ENCODE data around the gene TIGD7. TPM values are rescaled to one million over a fixed set of nuclear protein-coding genes. Genes with fewer than 3 reads are reported as not detected.

Gene TIGD7
- total RNA-seq, 3 donors from 2014 or later, result 1.6 to 7.5 (median 3.3) TPM

DNA sequence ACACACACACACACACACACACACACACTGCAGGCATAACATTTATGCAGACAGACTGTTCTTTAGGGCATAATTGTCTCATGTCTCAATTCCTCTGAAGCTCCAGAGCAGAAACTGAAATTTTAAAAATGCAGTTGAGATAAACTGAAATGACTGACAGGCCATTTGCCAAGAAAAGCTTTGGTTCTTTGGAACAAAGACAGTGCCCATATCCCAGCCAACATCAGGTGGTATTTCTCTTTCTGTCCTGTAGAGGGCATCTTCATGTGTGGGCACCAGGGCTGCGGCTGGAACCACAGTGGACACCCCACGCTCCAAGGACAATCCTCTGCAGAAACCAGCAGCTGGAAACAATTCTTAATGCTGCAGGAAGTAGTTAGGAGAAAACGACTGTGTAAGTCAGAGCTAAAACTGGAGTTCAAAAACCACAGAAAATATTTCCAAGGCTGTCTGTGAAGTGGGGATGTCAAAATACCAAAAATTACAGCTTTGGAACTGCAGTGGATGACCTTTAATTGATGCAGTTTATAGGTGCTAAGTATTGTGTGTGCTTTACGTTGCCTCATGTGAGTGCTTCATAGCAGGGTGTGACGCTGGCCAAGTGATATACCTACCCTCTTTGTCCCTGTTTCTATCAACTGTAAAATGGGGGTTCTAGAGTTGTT, 38.2 kb downstream of the TIGD7 start:
- ATAC-seq (no peak), DNase-seq (no peak)
- no peaks in the 10 kb centered on the region for H3K9me3 ChIP-seq
- TF ChIP-seq, protein P1, sequence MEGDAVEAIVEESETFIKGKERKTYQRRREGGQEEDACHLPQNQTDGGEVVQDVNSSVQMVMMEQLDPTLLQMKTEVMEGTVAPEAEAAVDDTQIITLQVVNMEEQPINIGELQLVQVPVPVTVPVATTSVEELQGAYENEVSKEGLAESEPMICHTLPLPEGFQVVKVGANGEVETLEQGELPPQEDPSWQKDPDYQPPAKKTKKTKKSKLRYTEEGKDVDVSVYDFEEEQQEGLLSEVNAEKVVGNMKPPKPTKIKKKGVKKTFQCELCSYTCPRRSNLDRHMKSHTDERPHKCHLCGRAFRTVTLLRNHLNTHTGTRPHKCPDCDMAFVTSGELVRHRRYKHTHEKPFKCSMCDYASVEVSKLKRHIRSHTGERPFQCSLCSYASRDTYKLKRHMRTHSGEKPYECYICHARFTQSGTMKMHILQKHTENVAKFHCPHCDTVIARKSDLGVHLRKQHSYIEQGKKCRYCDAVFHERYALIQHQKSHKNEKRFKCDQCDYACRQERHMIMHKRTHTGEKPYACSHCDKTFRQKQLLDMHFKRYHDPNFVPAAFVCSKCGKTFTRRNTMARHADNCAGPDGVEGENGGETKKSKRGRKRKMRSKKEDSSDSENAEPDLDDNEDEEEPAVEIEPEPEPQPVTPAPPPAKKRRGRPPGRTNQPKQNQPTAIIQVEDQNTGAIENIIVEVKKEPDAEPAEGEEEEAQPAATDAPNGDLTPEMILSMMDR (IDR thresholded peaks at IDR 0.05), result peak; percentile 13
- H3K36me3 ChIP-seq (ENCODE audit: low read depth), result no peaks in the 10 kb centered on the region
- H3K4me1 ChIP-seq (ENCODE audit: low read depth), result peaks cover 6% of the 10 kb centered on the region
- intact Hi-C loops (cut with DNase I, micrococcal nuclease), result no loop called here
- H3K4me3 ChIP-seq, result no peak overlapping the region

DNA sequence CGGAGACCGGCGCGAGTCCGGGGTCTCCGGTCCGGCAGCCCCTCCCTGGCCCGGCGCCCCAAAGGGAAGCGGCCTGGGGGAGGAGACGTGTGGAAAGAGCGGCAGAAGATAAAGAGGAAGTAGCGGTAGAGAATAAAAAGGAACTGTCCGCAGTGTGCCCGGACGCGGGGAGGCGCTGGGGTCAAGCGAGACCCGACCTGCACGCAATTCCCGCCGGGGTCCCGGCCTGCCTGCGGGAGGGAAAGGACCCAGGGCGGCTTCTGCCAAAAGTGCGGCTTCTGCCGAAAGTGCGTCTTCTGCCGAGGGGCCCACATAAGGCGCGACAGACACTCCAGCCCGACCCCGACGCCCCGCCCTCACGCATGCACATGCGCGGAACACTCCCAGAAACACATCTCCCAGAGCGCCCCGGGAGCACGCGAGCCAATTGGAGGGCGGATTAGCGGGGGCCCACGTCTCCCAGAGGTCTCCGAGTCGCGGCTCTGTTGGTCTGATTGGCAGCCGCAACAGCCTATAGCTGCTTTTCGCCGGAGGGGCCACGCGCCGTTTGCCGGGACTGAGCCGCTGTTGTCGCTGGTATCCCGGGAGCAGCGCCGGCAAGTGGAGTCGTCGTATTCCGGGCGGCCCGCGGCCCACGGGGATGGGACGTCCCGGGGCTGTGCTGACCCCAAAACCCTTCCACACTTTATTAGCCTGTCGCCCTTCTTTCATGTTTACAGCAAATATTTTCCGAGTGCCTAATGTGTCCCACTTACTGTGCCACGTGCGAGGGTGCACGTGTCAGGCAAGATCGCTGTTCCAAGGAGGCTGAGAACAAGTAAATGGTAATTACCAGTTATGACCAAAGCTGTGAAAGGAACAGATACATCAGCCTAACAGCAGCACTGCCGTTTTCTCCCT, 40.8 kb downstream of the TIGD7 start:
- DNase-seq, result peak; percentile 95 to 98 (median 97)
- ATAC-seq, result peak; percentile 93

DNA sequence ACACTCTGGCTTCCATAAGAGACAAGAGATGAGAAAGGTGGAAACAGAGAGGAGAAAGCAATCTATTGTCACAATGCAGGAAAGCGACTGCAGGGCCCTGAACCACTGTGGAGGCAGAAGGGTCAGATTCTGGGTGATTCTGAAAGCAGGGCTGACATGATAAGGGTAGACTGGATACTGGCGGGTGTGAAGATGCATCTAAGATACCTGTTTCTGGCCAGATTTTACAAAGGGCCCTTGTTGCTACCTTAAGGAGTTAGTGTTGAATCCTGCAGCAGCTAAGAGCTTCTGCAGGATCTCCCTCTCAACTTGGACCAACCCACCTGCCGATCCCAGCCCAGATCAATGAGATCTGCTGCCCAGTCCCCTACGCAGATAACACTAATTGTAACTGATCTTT, 42.7 kb downstream of the TIGD7 start:
- H3K36me3 ChIP-seq (ENCODE audit: low read depth), result no peaks in the 10 kb centered on the region
- intact Hi-C loops (cut with DNase I, micrococcal nuclease), result no loop called here
- H3K4me3 ChIP-seq, result no peak overlapping the region
- peaks cover 6% of the 10 kb centered on the region for H3K4me1 ChIP-seq (ENCODE audit: low read depth)
- ATAC-seq (no peak), DNase-seq (no peak)
- no peaks in the 10 kb centered on the region for H3K9me3 ChIP-seq
- TF ChIP-seq, protein P1 (IDR thresholded peaks at IDR 0.05), result no peak

More for the DNA sequence above, 40.8 kb downstream of the TIGD7 start:
- Histone ChIP-seq H3K36me3 (ENCODE audit: low read depth) (no peaks in the 10 kb centered on the region), H3K4me1 (ENCODE audit: low read depth) (peaks cover 6% of the 10 kb centered on the region), H3K4me3 (peak overlapping the region; percentile 38), H3K9me3 (no peaks in the 10 kb centered on the region)
- TF ChIP-seq, protein P1 (IDR thresholded peaks at IDR 0.05), result no peak
- intact Hi-C loops (cut with DNase I, micrococcal nuclease), result no loop called here

DNA sequence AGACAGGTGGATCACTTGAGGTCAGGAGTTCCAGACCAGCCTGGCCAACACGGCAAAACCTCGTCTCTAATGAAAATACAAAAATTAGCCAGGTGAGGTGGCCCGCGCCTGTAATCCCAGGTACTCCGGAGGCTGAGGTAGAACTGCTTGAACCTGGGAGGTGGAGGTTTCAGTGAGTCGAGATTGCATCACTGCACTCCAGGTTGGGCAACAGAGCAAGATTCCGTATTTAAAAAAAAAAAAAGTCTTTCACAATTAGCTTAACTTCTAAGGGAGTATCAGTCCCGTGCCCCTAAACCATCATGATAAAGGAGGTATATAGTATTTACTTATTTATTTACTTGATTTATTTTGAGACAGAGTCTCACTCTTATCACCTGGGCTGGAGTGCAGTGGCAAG, 45.4 kb downstream of the TIGD7 start:
- DNase-seq (no peak), ATAC-seq (no peak)
- Histone ChIP-seq H3K9me3 (no peaks in the 10 kb centered on the region), H3K4me1 (ENCODE audit: low read depth) (peaks cover 2% of the 10 kb centered on the region), H3K4me3 (no peak overlapping the region), H3K36me3 (ENCODE audit: low read depth) (no peaks in the 10 kb centered on the region)
- TF ChIP-seq, protein P1 (IDR thresholded peaks at IDR 0.05), result no peak
- intact Hi-C loops (cut with DNase I, micrococcal nuclease), result no loop called here

DNA sequence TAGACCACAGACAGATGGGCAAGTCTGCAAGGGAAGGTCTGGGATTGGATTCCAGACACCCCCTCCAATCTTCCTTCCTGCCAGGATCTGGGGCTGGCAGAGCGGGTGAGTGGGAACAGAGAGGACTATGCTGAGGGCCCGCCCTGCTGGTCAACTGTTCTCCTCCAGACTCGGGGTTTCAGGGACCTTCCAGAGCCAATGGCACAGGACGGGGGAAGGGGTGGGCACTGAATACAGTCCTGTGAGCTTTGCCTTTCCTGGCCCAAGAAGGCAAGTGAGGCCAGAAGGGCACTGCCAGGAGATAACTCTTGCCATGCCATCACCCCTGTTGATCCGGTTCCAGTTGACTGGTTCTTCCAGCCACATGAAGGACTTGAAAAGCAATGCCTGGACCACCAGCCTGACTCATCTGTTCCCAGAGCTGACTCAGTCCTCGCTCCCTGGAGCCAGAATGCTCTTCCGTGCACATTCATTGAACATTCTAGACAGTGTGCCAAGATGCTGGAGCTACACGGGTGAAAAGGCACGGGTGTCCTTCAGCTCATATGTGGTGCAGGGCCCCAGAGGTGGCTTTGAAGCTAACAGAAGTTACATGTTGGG, 48.3 kb downstream of the TIGD7 start:
- no peak for ATAC-seq
- intact Hi-C loops (cut with DNase I, micrococcal nuclease), result no loop called here

More for the DNA sequence above, 48.3 kb downstream of the TIGD7 start:
- Histone ChIP-seq H3K4me1 (ENCODE audit: low read depth) (no peaks in the 10 kb centered on the region), H3K9me3 (no peaks in the 10 kb centered on the region), H3K36me3 (ENCODE audit: low read depth) (no peaks in the 10 kb centered on the region), H3K4me3 (no peak overlapping the region)
- TF ChIP-seq, protein P1 (IDR thresholded peaks at IDR 0.05), result no peak
- no peak for DNase-seq
